T-cell (primary cell): ENCODE results near the gene LUZP2. TPM values are rescaled to one million over a fixed set of nuclear protein-coding genes. Genes with fewer than 3 reads are reported as not detected.

ENCODE experiments used
- ATAC-seq, 4 experiments: fragments of 200-7000 bp in 3 of 4; fragments of 150-1000 bp in 1 of 4; cut with Tn5 transposase; replicated peaks in 1 of 4; 1 replicate in 3 of 4; 2 replicates in 1 of 4; pipeline ENCODE4 v1.10.0; 2021; ENCODE audit warnings: moderate library complexity in 3 of 4, mild to moderate bottlenecking in 2 of 4, moderate number of reproducible peaks in 1 of 4
- CTCF ChIA-PET, 2 donors: fragments of 300-600 bp; sonication (Branson Sonifier 250); formaldehyde crosslinking; loops; one replicate each; lab custom pipeline; 2022; ENCODE audit warnings: antibody characterized with exemption in 2 of 2; lab: Charles Lee
- POLR2A ChIA-PET, 2 donors: fragments of 300-600 bp; sonication (Branson Sonifier 250); formaldehyde crosslinking; loops; one replicate each; lab custom pipeline; 2022; ENCODE audit warnings: antibody characterized with exemption in 2 of 2; lab: Charles Lee
- DNase-seq, 35 experiments: peaks; one replicate each; pipeline versions ENCODE4 v3.0.0 to v3.0.0-alpha.2; 2013 to 2023
- H3K27ac ChIP-seq: one replicate; pipeline ENCODE4 v1.5.1; 2013; ENCODE audit warnings: low read length
- H3K27me3 ChIP-seq, 2 experiments: replicated peaks in 1 of 2; 1 replicate in 1 of 2; 2 replicates in 1 of 2; pipeline versions ENCODE4 v1.6.1 to v1.7.0; 2013; ENCODE audit warnings: low read length in 1 of 2, mixed read lengths in 1 of 2; ENCODE audit not compliant: control insufficient read depth in 2 of 2, insufficient read depth in 2 of 2; ENCODE audit errors: extremely low read depth in 1 of 2
- H3K36me3 ChIP-seq, 2 donors: 1 replicate in 1 of 2; 2 replicates in 1 of 2; pipeline versions ENCODE4 v1.6.1 to v1.7.0; 2013; ENCODE audit warnings: low read length in 1 of 2; ENCODE audit not compliant: control insufficient read depth in 2 of 2, insufficient read depth in 1 of 2; ENCODE audit errors: extremely low read depth in 1 of 2
- H3K4me1 ChIP-seq, 2 experiments: 1 replicate in 1 of 2; 2 replicates in 1 of 2; pipeline versions ENCODE4 v1.6.1 to v1.7.0; 2013; ENCODE audit warnings: low read length in 2 of 2, mixed read lengths in 1 of 2; ENCODE audit not compliant: insufficient read depth in 2 of 2, control insufficient read depth in 1 of 2; ENCODE audit errors: extremely low read depth in 1 of 2
- H3K4me3 ChIP-seq, 2 donors: 1 replicate in 1 of 2; 2 replicates in 1 of 2; pipeline versions ENCODE4 v1.5.1 to v1.7.0; 2013; ENCODE audit warnings: mild to moderate bottlenecking in 2 of 2, low read length in 1 of 2, moderate library complexity in 1 of 2; ENCODE audit not compliant: control insufficient read depth in 1 of 2; ENCODE audit errors: extremely low read depth in 1 of 2
- H3K9me3 ChIP-seq: 2 replicates; pipeline ENCODE4 v1.7.0; 2013
- H3K27ac Mint-ChIP-seq, 2 donors: one replicate each; pipeline ENCODE4 v1.8.0; 2020 to 2021; ENCODE audit warnings: mild to moderate bottlenecking in 2 of 2, mixed read lengths in 2 of 2
- H3K27me3 Mint-ChIP-seq, 2 donors: one replicate each; pipeline ENCODE4 v1.8.0; 2021 to 2022; ENCODE audit warnings: mixed read lengths in 2 of 2
- H3K36me3 Mint-ChIP-seq: one replicate; pipeline ENCODE4 v1.8.0; 2021; ENCODE audit warnings: mixed read lengths
- H3K4me1 Mint-ChIP-seq, 3 donors: one replicate each; pipeline ENCODE4 v1.8.0; 2020 to 2022; ENCODE audit warnings: mixed read lengths in 3 of 3, mild to moderate bottlenecking in 1 of 3
- H3K4me3 Mint-ChIP-seq, 3 donors: one replicate each; pipeline ENCODE4 v1.8.0; 2020 to 2022; ENCODE audit warnings: mild to moderate bottlenecking in 3 of 3, mixed read lengths in 3 of 3, moderate library complexity in 3 of 3
- H3K9me3 Mint-ChIP-seq, 3 donors: one replicate each; pipeline ENCODE4 v1.8.0; 2020 to 2022; ENCODE audit warnings: mixed read lengths in 3 of 3
- WGBS: methylation state at CpG from one replicate; pipeline ENCODE4 v1.1.5; 2013; ENCODE audit warnings: missing lambda C conversion rate; ENCODE audit not compliant: insufficient coverage; 5-methylcytosine and 5-hydroxymethylcytosine counted together
- total RNA-seq, 35 experiments: library from RNA in 6 of 35; stranded (reverse) in 6 of 35; fragments of 120-200 nt in 1 of 35; gene quantifications; one replicate each; pipeline versions ENCODE4 v1.2.1 to v1.2.4 and lab custom pipeline; 2013 to 2026

LUZP2 gene
- total RNA-seq (not detected), total RNA-seq (lab: John Stamatoyannopoulos, UW) (0 to 0.09 (median 0) reads per million in 29 experiments)
- 0.02 TPM for total RNA-seq (2013)

DNA sequence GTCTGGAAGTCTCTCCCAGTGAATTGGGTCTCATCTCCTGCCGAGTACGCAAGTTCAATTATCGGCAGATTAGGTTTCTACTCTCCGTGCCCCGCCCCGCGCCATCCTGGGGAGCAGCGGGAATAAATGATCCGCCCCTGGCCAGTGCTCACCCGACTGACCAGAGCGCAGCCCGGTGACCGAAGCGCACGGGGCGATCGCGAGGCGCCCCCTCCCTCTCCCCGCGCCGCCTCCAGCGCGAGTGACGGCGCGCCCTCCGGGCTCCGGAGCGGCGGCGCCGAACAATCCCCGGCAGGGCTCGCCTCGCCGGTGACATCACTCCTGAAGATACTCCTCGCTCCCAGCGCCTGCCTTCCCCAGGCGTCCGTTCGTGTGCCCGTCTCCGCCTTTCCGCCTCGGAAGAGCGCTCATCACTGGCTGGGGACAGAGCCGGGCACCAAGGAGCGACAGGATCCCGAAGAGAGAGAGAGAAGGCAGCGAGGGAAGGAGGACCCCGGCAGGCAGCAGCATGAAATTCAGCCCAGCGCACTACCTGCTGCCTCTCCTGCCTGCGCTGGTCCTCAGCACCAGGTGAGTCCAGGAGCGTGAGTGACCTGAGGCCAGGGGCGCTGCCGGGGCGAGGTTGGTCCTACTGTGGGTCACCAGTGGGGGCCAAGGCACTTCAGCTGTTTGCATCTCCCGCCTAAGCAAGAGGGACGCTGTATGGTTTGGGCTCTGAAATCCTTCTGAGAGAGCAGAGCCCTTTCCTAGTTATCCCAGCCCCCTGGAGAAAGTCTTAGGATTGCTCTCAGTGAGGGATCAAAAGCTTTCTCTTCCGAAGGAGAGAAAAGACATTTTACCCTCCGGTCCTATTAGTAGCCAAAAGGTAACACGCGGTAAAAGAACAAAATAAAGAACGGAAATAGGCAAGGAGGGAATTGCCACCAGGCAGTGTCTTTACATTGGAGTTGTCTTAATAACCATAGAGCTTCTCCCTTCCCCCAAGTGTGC is at the start of gene LUZP2:
Gene LUZP2, plus strand, starts transcription at position 318 of the 990 bp plus-strand sequence.
- POLR2A ChIA-PET, result no interaction called here
- peaks cover 0 to 10% (median 10%) of the 10 kb centered on the region in 3 donors for H3K9me3 Mint-ChIP-seq
- H3K27ac ChIP-seq, result no peak within 1 kb of the TSS
- DNase-seq (no peak), ATAC-seq (no peak)
- H3K36me3 ChIP-seq, result no peaks in the 10 kb centered on the region
- CTCF ChIA-PET, result no interaction called here
- no peaks in the 10 kb centered on the region for H3K4me1 ChIP-seq
- peaks cover 11 to 12% of the 10 kb centered on the region in 2 experiments for H3K27me3 ChIP-seq
- H3K4me1 Mint-ChIP-seq, result no peaks in the 10 kb centered on the region
- no peaks in the 10 kb centered on the region for H3K9me3 ChIP-seq
- H3K4me3 ChIP-seq, result no peak within 1 kb of the TSS
- H3K4me3 Mint-ChIP-seq, result no peak within 1 kb of the TSS
- peaks cover 8 to 17% of the 10 kb centered on the region in 2 donors for H3K27me3 Mint-ChIP-seq
- H3K36me3 Mint-ChIP-seq, result no peaks in the 10 kb centered on the region
- 11% methylated on average over 60 of the region's 65 CpGs for WGBS
- H3K27ac Mint-ChIP-seq, result no peak within 1 kb of the TSS

DNA sequence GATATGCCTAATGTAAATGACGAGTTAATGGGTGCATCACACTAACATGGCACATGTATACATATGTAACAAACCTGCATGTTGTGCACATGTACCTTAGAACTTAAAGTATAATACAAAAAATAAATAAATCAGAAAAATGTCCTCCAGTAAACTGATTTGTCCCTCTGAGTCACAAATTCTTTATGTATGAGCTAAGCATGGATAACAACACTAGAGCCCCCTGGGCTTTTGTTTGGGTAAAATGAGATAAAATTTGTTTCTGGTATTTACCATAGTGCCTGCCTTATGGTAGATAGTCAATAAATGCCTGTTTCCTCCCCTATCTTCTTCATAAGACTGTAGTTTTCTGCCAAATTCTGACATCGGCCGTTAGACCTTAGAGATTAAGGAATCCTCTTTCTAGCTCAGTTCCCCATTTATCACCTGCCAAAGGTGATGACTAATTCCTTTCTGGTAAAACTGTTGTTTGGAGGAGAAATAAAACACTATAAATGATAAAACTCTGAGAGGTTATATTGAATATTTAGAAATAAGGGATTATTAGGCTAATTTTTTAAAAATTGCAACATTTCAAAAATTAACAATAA is 43.6 kb upstream of the LUZP2 start:
- H3K27ac Mint-ChIP-seq, result no peak overlapping the region
- WGBS, result no CpG with 5 or more reads among the region's 3 CpGs
- POLR2A ChIA-PET, result no interaction called here
- H3K36me3 Mint-ChIP-seq, result no peaks in the 10 kb centered on the region
- Histone ChIP-seq H3K27me3 (no peaks in the 10 kb centered on the region), H3K36me3 (no peaks in the 10 kb centered on the region), H3K9me3 (no peaks in the 10 kb centered on the region), H3K4me1 (no peaks in the 10 kb centered on the region), H3K4me3 (no peak overlapping the region), H3K27ac (no peak overlapping the region)
- ATAC-seq (no peak), DNase-seq (no peak)
- CTCF ChIA-PET, result no interaction called here
- no peaks in the 10 kb centered on the region for H3K4me1 Mint-ChIP-seq
- no peaks in the 10 kb centered on the region for H3K27me3 Mint-ChIP-seq
- peaks cover 6 to 20% (median 9%) of the 10 kb centered on the region in 3 donors for H3K9me3 Mint-ChIP-seq
- H3K4me3 Mint-ChIP-seq, result no peak overlapping the region

DNA sequence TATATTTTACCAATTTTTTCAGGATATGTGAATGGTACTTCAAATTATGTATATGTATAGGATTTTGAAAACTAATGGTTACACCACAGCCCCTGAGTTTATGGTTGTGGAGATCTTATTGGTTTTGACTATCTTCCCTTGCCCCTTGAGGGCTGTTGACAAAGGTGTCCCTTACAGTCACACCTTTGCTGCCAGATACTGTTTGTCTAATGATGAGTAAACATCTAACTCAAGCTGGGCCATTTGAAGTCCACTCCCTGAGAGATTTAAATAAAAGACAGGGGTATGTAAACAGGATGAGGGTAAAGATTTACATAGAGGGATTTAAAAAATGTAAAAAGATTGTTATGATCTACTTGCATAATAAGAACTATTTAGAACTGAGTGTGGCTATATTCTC is 38.9 kb upstream of the LUZP2 start:
- no peaks in the 10 kb centered on the region for H3K27me3 Mint-ChIP-seq
- no peaks in the 10 kb centered on the region for H3K4me1 Mint-ChIP-seq
- ChIA-PET POLR2A (no interaction called here), CTCF (no interaction called here)
- no peaks in the 10 kb centered on the region for H3K4me1 ChIP-seq
- DNase-seq, result no peak
- no peaks in the 10 kb centered on the region for H3K9me3 ChIP-seq
- no peak overlapping the region for H3K27ac Mint-ChIP-seq
- H3K36me3 Mint-ChIP-seq, result no peaks in the 10 kb centered on the region
- H3K36me3 ChIP-seq, result no peaks in the 10 kb centered on the region
- H3K4me3 Mint-ChIP-seq, result no peak overlapping the region
- no peaks in the 10 kb centered on the region for H3K27me3 ChIP-seq
- H3K27ac ChIP-seq, result no peak overlapping the region
- no peak overlapping the region for H3K4me3 ChIP-seq
- ATAC-seq, result no peak
- H3K9me3 Mint-ChIP-seq, result peaks cover 7 to 22% (median 14%) of the 10 kb centered on the region in 3 donors

DNA sequence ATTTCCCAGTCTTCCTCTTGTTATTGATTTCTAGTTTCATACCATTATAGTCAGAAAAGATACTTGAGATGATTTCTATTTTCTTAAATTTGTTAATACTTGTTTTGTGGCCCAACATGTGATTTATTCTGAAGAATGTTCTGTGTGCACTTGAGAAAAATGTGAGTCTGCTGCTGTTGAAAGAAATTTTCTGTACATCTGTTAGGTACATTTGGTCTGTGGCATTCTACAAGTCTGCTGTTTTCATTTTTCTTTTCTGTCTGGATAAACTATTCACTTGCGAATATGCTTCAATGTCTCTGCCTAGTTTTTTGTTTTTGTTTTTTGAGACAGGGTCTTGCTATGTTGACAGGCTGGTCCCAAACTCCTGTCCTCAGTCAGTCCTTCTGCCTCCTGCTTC is 26.4 kb upstream of the LUZP2 start:
- no peak overlapping the region for H3K4me3 ChIP-seq
- DNase-seq, result no peak
- WGBS, result 100% methylated on average over 1 of the region's 1 CpG
- H3K4me1 Mint-ChIP-seq, result no peaks in the 10 kb centered on the region
- no peaks in the 10 kb centered on the region for H3K36me3 ChIP-seq
- ATAC-seq, result no peak
- no peak overlapping the region for H3K27ac Mint-ChIP-seq
- CTCF ChIA-PET, result no interaction called here
- no peaks in the 10 kb centered on the region for H3K9me3 ChIP-seq
- no peak overlapping the region for H3K4me3 Mint-ChIP-seq
- H3K36me3 Mint-ChIP-seq, result no peaks in the 10 kb centered on the region
- no peak overlapping the region for H3K27ac ChIP-seq
- H3K27me3 Mint-ChIP-seq, result no peaks in the 10 kb centered on the region
- no peaks in the 10 kb centered on the region for H3K4me1 ChIP-seq
- no peaks in the 10 kb centered on the region for H3K27me3 ChIP-seq
- POLR2A ChIA-PET, result no interaction called here
- H3K9me3 Mint-ChIP-seq, result peaks cover 12 to 14% (median 13%) of the 10 kb centered on the region in 3 donors

DNA sequence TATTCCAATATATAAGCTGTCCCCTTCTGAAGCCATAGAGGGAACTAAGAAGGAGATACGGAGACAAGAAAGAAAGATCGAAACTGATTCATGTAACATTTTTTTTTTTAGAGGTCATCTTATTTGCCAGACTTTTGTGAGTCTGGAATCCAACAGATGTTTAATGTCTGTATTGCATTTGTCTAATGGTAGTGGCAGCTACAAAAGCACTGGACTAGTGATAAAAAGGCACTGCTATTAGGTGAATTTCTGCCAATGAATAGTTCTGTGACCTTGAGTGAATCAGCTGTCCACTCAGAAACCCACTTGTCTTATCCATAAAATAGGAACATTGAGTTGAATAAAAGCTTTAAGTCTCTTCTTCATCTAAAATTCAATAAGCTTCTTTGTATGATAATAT is 25.8 kb upstream of the LUZP2 start:
- Mint-ChIP-seq H3K4me3 (no peak overlapping the region), H3K9me3 (peaks cover 17 to 20% (median 20%) of the 10 kb centered on the region in 3 donors), H3K27ac (no peak overlapping the region), H3K27me3 (no peaks in the 10 kb centered on the region), H3K36me3 (no peaks in the 10 kb centered on the region), H3K4me1 (no peaks in the 10 kb centered on the region)
- H3K4me3 ChIP-seq, result no peak overlapping the region
- no peak overlapping the region for H3K27ac ChIP-seq
- ChIA-PET POLR2A (interaction anchor here in 1 of 2 donors (0.6 kb wide), 1 partner anchor 1930 kb away, joined by 3 read pairs; no protein-coding TSS in a partner anchor), CTCF (no interaction called here)
- H3K27me3 ChIP-seq, result no peaks in the 10 kb centered on the region
- ATAC-seq, result no peak
- WGBS, result 0% methylated on average over 1 of the region's 2 CpGs
- no peaks in the 10 kb centered on the region for H3K36me3 ChIP-seq
- DNase-seq, result no peak
- no peaks in the 10 kb centered on the region for H3K9me3 ChIP-seq
- no peaks in the 10 kb centered on the region for H3K4me1 ChIP-seq

DNA sequence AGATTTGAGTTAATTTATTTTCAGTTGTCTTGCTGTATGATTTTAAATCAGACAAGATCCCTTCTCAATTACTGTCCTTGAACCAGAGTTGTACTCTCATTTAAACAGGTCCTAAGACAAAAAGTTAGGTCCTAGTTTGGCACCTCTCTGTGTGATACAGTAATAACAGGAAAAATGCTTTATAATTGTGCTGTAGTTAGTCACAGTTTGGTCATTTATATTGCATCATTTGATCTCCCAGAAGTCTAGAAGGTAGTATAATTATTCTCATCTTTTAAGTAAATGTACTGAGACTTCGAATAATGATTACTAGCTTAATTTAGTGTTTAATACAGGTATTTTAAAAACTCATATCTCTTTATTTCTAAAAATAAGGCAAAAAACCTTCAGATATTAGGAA is 18.1 kb upstream of the LUZP2 start:
- H3K4me3 Mint-ChIP-seq, result no peak overlapping the region
- no CpG with 5 or more reads among the region's 1 CpG for WGBS

More for the DNA sequence above, 18.1 kb upstream of the LUZP2 start:
- DNase-seq, result no peak
- Mint-ChIP-seq H3K36me3 (no peaks in the 10 kb centered on the region), H3K27ac (no peak overlapping the region), H3K4me1 (no peaks in the 10 kb centered on the region), H3K27me3 (no peaks in the 10 kb centered on the region), H3K9me3 (peaks cover 17 to 33% (median 20%) of the 10 kb centered on the region in 3 donors)
- Histone ChIP-seq H3K27ac (no peak overlapping the region), H3K9me3 (no peaks in the 10 kb centered on the region), H3K27me3 (no peaks in the 10 kb centered on the region), H3K4me3 (no peak overlapping the region), H3K4me1 (no peaks in the 10 kb centered on the region), H3K36me3 (no peaks in the 10 kb centered on the region)
- POLR2A ChIA-PET, result no interaction called here
- CTCF ChIA-PET, result no interaction called here
- no peak for ATAC-seq
